Measurements from ENCODE around the gene SLAIN2.
"Not testable (repeated sequence)": the region's sequence is repeated elsewhere in the genome, so short reads cannot be mapped to it uniquely, and the experiment has no call there.

SLAIN2 gene

GRCh38 chr4:48340965-48341775, at the start of gene SLAIN2:
TSS of gene SLAIN2 (plus strand) at chr4:48341529. CDS start at chr4:48341740, 211 bp downstream.
- DNase-seq, result peak; percentile 80

GRCh38 chr4:48292218-48292790, 49.0 kb upstream of the SLAIN2 start:
- not testable (repeated sequence) for DNase-seq

- DNase-seq, result no peak
Observed at GRCh38 chr4:48295116-48295515, 46.2 kb upstream of the SLAIN2 start.

- DNase-seq, result no peak
Observed at GRCh38 chr4:48296365-48296764, 45.0 kb upstream of the SLAIN2 start.

- no peak for DNase-seq
Observed at GRCh38 chr4:48297256-48297846, 44.0 kb upstream of the SLAIN2 start.

- DNase-seq, result no peak
Observed at GRCh38 chr4:48299560-48299959, 41.8 kb upstream of the SLAIN2 start.

- DNase-seq, result no peak
Observed at GRCh38 chr4:48300004-48300403, 41.3 kb upstream of the SLAIN2 start.

GRCh38 chr4:48305508-48305907, 35.8 kb upstream of the SLAIN2 start:
- DNase-seq, result no peak

GRCh38 chr4:48307528-48307927, 33.8 kb upstream of the SLAIN2 start:
- DNase-seq, result no peak

- DNase-seq, result no peak
Observed at GRCh38 chr4:48308901-48309300, 32.4 kb upstream of the SLAIN2 start.

- DNase-seq, result no peak
Observed at GRCh38 chr4:48311896-48312295, 29.4 kb upstream of the SLAIN2 start.

GRCh38 chr4:48314746-48315145, 26.6 kb upstream of the SLAIN2 start:
- not testable (repeated sequence) for DNase-seq

- DNase-seq, result peak; percentile 13
Observed at GRCh38 chr4:48315728-48316630, 25.4 kb upstream of the SLAIN2 start.

GRCh38 chr4:48321312-48321711, 20.0 kb upstream of the SLAIN2 start:
- no peak for DNase-seq

GRCh38 chr4:48322063-48322462, 19.3 kb upstream of the SLAIN2 start:
- DNase-seq, result no peak

- no peak for DNase-seq
Observed at GRCh38 chr4:48324281-48324680, 17.0 kb upstream of the SLAIN2 start.

- no peak for DNase-seq
Observed at GRCh38 chr4:48329193-48329592, 12.1 kb upstream of the SLAIN2 start.

- no peak for DNase-seq
Observed at GRCh38 chr4:48329976-48330375, 11.4 kb upstream of the SLAIN2 start.

GRCh38 chr4:48331577-48332330, 9.6 kb upstream of the SLAIN2 start:
- DNase-seq, result no peak

GRCh38 chr4:48332661-48333060, 8.7 kb upstream of the SLAIN2 start:
- DNase-seq, result no peak

GRCh38 chr4:48333587-48333986, 7.7 kb upstream of the SLAIN2 start:
- DNase-seq, result no peak

GRCh38 chr4:48334236-48334635, 7.1 kb upstream of the SLAIN2 start:
- no peak for DNase-seq
